ENCODE measurements around the gene CREB3. TPM values are rescaled to one million over a fixed set of nuclear protein-coding genes. Genes with fewer than 3 reads are reported as not detected.

CREB3 gene, protein sequence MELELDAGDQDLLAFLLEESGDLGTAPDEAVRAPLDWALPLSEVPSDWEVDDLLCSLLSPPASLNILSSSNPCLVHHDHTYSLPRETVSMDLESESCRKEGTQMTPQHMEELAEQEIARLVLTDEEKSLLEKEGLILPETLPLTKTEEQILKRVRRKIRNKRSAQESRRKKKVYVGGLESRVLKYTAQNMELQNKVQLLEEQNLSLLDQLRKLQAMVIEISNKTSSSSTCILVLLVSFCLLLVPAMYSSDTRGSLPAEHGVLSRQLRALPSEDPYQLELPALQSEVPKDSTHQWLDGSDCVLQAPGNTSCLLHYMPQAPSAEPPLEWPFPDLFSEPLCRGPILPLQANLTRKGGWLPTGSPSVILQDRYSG
- polyA plus RNA-seq, result 10 to 100 TPM; 10.5 to 13.6 TPM

DNA sequence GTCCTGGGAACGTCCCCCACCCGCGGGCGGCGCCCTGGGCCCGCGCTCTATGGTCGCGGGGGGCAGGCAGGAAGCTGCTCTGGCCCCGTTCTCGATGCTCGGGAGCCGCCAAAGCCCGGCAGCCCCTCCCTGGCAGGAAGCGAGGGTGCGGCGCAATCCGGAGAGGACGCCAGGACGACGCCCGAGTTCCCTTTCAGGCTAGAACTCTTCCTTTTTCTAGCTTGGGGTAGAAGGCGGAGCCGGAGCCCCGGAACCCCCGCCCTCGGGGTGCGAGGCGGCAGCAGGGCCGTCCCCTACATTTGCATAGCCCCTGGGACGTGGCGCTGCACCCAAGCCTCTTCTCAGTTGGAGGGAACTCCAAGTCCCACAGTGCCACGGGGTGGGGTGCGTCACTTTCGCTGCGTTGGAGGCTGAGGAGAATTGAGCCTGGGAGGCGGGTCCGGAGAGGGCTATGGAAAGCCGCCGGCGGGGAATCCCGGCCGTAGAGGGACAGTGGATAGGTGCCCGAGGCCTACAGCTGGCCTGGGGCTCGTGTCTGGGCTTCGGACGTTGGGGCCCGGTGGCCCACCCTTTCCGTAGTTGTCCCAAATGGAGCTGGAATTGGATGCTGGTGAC lies at the start of gene CREB3, which contains the start of gene TLN1:
Gene CREB3 (plus strand): TSS at position 482 of the 615 bp plus-strand sequence. CDS start 107 bp downstream, at position 589.
Gene TLN1 (minus strand): TSS at position 11 of the 615 bp plus-strand sequence. CDS start 6,501 bp downstream, outside the sequence.
- peak within 1 kb of the TSS; percentile 81 to 83 for H3K4me3 ChIP-seq (ENCODE audit: low read depth in 1 of 2, low read length in 2 of 2)
- WGBS, 2 donors, result 0% methylated on average over 49 of the region's 49 CpGs
- H3K4me1 ChIP-seq (ENCODE audit: control insufficient read depth in 2 of 2, insufficient read depth in 2 of 2, low read length in 1 of 2), result peaks cover 10 to 11% of the 10 kb centered on the region in 2 donors
- peak within 1 kb of the TSS; percentile 99 for H3K27ac ChIP-seq (ENCODE audit: low read depth in 2 of 2, low read length in 1 of 2)
- no peaks in the 10 kb centered on the region for H3K9me3 ChIP-seq (ENCODE audit: control insufficient read depth in 2 of 2, insufficient read depth in 1 of 2, low read depth in 1 of 2, low read length in 1 of 2)
- H3K36me3 ChIP-seq (ENCODE audit: control insufficient read depth in 2 of 2, insufficient read depth in 2 of 2, low read length in 1 of 2), result peaks cover 4 to 16% of the 10 kb centered on the region in 2 donors
- no peaks in the 10 kb centered on the region for H3K27me3 ChIP-seq (ENCODE audit: control insufficient read depth in 1 of 2, insufficient read depth in 2 of 2, low read length in 2 of 2)

DNA sequence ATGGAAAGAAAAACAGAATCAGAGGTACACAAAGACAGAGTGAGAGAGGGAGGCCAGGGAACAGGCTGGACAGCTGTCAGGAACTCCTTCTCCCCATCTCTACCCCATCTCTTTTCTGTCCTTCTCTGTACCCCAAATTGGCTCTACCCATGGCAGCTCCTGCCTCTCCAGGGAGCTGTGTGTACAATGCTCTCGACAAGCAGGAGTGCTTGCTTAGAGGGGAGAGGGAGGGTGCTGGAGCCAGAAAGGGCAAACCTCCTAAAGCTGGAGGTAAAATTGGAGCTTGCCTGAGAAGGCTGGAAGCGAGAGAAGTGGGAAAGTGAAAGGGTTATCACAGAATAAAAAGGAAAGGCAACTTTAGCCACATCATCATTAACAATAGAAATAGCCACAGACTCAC lies 49.1 kb upstream of the CREB3 start:
- WGBS, 2 donors, result 57 to 68% methylated on average over 2 of the region's 2 CpGs

DNA sequence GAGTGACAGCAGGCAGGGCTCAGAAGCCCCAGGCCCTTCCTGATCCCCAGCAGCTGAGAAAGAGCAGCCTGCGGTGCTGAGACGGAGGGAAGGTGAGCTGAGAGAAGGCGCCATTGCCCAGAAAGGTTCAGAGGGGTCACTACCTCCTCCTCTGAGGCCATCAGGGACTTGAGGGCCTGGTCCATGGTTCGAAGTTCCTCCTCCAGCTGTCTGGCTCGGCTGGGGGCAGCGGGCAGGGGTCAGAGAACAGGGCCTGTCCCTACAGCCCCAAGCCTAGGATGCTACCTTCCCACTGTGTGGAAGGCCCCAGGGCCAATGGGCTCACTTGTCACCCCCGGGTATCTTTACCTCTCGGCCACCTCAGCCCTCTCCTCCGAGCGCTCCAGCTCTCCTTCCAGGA lies 47.5 kb upstream of the CREB3 start:
- 87 to 90% methylated on average over 10 of the region's 10 CpGs for WGBS, 2 donors
- Histone ChIP-seq H3K4me3 (ENCODE audit: low read depth in 1 of 2, low read length in 2 of 2) (peak overlapping the region in 1 of 2 donors; percentile 3), H3K4me1 (ENCODE audit: control insufficient read depth in 2 of 2, insufficient read depth in 2 of 2, low read length in 1 of 2) (peaks cover 4 to 6% of the 10 kb centered on the region in 2 donors), H3K27me3 (ENCODE audit: control insufficient read depth in 1 of 2, insufficient read depth in 2 of 2, low read length in 2 of 2) (no peaks in the 10 kb centered on the region), H3K9me3 (ENCODE audit: control insufficient read depth in 2 of 2, insufficient read depth in 1 of 2, low read depth in 1 of 2, low read length in 1 of 2) (peaks cover 0 to 3% of the 10 kb centered on the region in 2 donors), H3K36me3 (ENCODE audit: control insufficient read depth in 2 of 2, insufficient read depth in 2 of 2, low read length in 1 of 2) (peaks cover 0 to 12% of the 10 kb centered on the region in 2 donors), H3K27ac (ENCODE audit: low read depth in 2 of 2, low read length in 1 of 2) (peak overlapping the region in 1 of 2 donors; percentile 59)

More for the DNA sequence above, 49.1 kb upstream of the CREB3 start:
- peaks cover 0 to 12% of the 10 kb centered on the region in 2 donors for H3K36me3 ChIP-seq (ENCODE audit: control insufficient read depth in 2 of 2, insufficient read depth in 2 of 2, low read length in 1 of 2)
- H3K4me3 ChIP-seq (ENCODE audit: low read depth in 1 of 2, low read length in 2 of 2), result no peak overlapping the region
- no peaks in the 10 kb centered on the region for H3K27me3 ChIP-seq (ENCODE audit: control insufficient read depth in 1 of 2, insufficient read depth in 2 of 2, low read length in 2 of 2)
- H3K4me1 ChIP-seq (ENCODE audit: control insufficient read depth in 2 of 2, insufficient read depth in 2 of 2, low read length in 1 of 2), result peaks cover 1 to 2% of the 10 kb centered on the region in 2 donors
- peaks cover 0 to 3% of the 10 kb centered on the region in 2 donors for H3K9me3 ChIP-seq (ENCODE audit: control insufficient read depth in 2 of 2, insufficient read depth in 1 of 2, low read depth in 1 of 2, low read length in 1 of 2)
- H3K27ac ChIP-seq (ENCODE audit: low read depth in 2 of 2, low read length in 1 of 2), result peak overlapping the region; percentile 5 to 61

DNA sequence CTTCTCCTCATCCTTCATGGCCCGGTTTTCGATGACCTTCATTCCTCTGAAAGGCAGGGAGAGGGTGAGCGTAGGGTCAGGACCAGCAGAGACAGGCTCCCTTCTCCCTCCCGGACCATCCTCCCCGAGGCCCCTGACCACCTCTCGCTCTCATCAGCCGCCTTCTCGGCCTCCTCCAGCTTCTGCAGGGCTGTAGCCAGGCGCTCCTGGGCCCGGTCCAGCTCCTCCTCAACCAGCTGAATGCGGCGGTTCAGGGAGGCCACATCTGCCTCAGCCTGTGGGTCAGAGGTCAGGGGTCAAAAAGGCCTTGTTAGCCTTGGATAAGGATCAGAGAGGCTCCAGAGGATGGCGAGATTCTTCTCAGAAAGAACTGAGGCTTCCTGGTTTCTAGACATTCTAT lies 47.0 kb upstream of the CREB3 start:
- H3K9me3 ChIP-seq (ENCODE audit: control insufficient read depth in 2 of 2, insufficient read depth in 1 of 2, low read depth in 1 of 2, low read length in 1 of 2), result peaks cover 0 to 3% of the 10 kb centered on the region in 2 donors
- 75 to 78% methylated on average over 13 of the region's 13 CpGs for WGBS, 2 donors
- peak overlapping the region in 1 of 2 donors; percentile 3 for H3K4me3 ChIP-seq (ENCODE audit: low read depth in 1 of 2, low read length in 2 of 2)
- H3K27ac ChIP-seq (ENCODE audit: low read depth in 2 of 2, low read length in 1 of 2), result no peak overlapping the region
- peaks cover 0 to 12% of the 10 kb centered on the region in 2 donors for H3K36me3 ChIP-seq (ENCODE audit: control insufficient read depth in 2 of 2, insufficient read depth in 2 of 2, low read length in 1 of 2)
- H3K27me3 ChIP-seq (ENCODE audit: control insufficient read depth in 1 of 2, insufficient read depth in 2 of 2, low read length in 2 of 2), result no peaks in the 10 kb centered on the region
- peaks cover 5 to 6% of the 10 kb centered on the region in 2 donors for H3K4me1 ChIP-seq (ENCODE audit: control insufficient read depth in 2 of 2, insufficient read depth in 2 of 2, low read length in 1 of 2)

DNA sequence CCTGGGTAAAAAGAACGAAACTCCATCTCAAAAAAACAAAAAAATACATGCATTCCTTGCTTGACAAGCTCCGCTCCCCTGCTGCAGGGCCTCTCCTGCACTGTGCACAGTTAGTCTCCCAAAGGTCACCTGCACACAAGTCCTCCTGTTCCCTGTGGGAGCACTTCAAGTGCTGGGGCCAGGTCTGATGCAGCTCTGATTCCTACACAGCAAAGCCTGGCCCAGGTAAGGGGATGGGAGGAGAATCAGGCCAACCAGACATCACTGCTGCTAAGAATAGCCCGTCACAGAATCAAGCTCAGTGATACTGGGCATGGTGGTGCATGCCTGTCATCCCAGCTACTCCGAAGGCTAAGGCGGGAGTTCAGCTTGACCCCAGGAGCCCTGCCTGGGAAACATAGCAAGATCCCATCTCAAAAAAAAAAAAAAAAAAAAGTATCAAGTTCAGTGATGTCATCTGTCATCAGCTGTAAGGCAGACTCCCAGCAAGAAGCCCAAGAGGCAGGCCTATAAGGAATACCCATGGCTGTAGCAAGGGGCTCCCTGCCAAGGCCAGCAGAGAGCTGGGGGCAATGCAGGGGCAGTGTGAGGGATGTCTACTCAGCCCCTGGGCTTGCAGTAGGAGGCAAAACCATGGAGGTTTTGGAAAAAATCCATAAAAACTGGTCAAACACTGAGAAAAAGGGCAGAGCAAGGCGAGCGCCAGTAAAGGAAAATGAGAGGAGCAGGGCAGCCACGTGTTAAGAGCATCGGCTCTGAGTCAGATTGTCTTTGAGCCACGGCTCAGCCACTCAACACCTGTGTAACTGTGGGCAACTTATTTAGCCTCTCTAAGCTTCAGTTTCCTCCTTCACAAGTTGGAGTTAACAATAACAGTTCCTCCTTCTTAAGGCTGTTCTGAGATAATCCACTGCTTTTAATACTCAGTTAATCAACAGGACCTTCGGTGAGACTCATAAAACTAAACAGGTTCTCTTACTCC lies 46.0 kb upstream of the CREB3 start:
- Histone ChIP-seq H3K27ac (ENCODE audit: low read depth in 2 of 2, low read length in 1 of 2) (peak overlapping the region in 1 of 2 donors; percentile 57), H3K9me3 (ENCODE audit: control insufficient read depth in 2 of 2, insufficient read depth in 1 of 2, low read depth in 1 of 2, low read length in 1 of 2) (peaks cover 0 to 3% of the 10 kb centered on the region in 2 donors), H3K36me3 (ENCODE audit: control insufficient read depth in 2 of 2, insufficient read depth in 2 of 2, low read length in 1 of 2) (peaks cover 0 to 12% of the 10 kb centered on the region in 2 donors), H3K4me1 (ENCODE audit: control insufficient read depth in 2 of 2, insufficient read depth in 2 of 2, low read length in 1 of 2) (peaks cover 5 to 6% of the 10 kb centered on the region in 2 donors), H3K4me3 (ENCODE audit: low read depth in 1 of 2, low read length in 2 of 2) (peak overlapping the region; percentile 3 to 57), H3K27me3 (ENCODE audit: control insufficient read depth in 1 of 2, insufficient read depth in 2 of 2, low read length in 2 of 2) (no peaks in the 10 kb centered on the region)
- 62 to 64% methylated on average over 11 of the region's 11 CpGs for WGBS, 2 donors

DNA sequence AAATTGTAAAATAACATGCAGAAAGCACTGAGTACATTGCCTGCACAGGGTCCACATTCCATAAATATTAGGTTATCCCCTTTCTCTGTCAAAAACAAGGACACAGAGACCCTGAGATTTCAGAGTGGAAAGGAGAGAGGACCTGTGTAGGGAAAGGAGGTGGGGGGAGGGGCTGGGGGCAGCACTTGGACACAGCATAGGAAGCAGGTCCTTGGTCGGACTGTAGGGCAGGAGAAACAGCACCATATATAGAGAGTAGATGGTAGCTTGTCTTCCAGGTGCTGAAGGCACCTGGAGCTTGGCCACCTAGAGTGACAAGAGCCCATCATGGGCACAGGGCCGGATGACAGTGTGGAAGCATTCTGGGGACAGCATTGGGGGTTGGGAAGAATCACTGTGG lies 45.2 kb upstream of the CREB3 start:
- Histone ChIP-seq H3K27me3 (ENCODE audit: control insufficient read depth in 1 of 2, insufficient read depth in 2 of 2, low read length in 2 of 2) (no peaks in the 10 kb centered on the region), H3K36me3 (ENCODE audit: control insufficient read depth in 2 of 2, insufficient read depth in 2 of 2, low read length in 1 of 2) (peaks cover 0 to 12% of the 10 kb centered on the region in 2 donors), H3K27ac (ENCODE audit: low read depth in 2 of 2, low read length in 1 of 2) (peak overlapping the region in 1 of 2 donors; percentile 34), H3K4me3 (ENCODE audit: low read depth in 1 of 2, low read length in 2 of 2) (peak overlapping the region; percentile 31 to 57), H3K9me3 (ENCODE audit: control insufficient read depth in 2 of 2, insufficient read depth in 1 of 2, low read depth in 1 of 2, low read length in 1 of 2) (no peaks in the 10 kb centered on the region), H3K4me1 (ENCODE audit: control insufficient read depth in 2 of 2, insufficient read depth in 2 of 2, low read length in 1 of 2) (peaks cover 5 to 6% of the 10 kb centered on the region in 2 donors)
- WGBS, 2 donors, result 64 to 78% methylated on average over 2 of the region's 2 CpGs

DNA sequence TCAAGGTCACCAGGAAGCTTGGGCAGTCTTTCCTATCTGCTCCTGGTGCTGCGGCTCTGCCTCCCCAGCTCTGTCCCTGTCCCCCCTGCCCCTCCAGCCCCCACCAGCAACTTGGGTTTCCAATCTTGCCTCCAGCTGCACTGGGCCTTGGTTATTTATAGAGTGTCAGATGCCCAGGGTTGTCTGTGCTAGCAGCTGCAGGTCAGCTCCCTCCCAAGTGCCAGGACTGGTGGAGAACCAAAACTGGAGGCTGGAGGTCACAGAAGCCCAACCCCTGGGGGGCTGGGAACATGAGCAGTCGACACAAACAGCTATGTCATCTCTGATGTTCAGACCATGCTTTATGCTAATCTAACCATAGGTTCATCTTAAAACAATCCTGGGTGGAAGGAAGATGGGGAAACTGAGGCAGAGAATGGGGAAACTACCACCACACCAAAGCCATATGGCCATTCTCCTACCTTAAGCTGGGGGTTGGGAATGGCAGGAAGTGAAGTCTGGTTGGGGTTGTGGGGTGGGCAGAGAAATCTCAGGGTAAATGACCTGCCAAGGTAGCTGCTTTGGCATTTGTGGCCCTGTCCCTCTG lies 44.4 kb upstream of the CREB3 start:
- 70 to 76% methylated on average over 2 of the region's 2 CpGs for WGBS, 2 donors
- Histone ChIP-seq H3K9me3 (ENCODE audit: control insufficient read depth in 2 of 2, insufficient read depth in 1 of 2, low read depth in 1 of 2, low read length in 1 of 2) (no peaks in the 10 kb centered on the region), H3K27ac (ENCODE audit: low read depth in 2 of 2, low read length in 1 of 2) (peak overlapping the region; percentile 37 to 83), H3K27me3 (ENCODE audit: control insufficient read depth in 1 of 2, insufficient read depth in 2 of 2, low read length in 2 of 2) (no peaks in the 10 kb centered on the region), H3K4me3 (ENCODE audit: low read depth in 1 of 2, low read length in 2 of 2) (peak overlapping the region; percentile 31 to 57), H3K36me3 (ENCODE audit: control insufficient read depth in 2 of 2, insufficient read depth in 2 of 2, low read length in 1 of 2) (peaks cover 0 to 12% of the 10 kb centered on the region in 2 donors), H3K4me1 (ENCODE audit: control insufficient read depth in 2 of 2, insufficient read depth in 2 of 2, low read length in 1 of 2) (peaks cover 2 to 6% of the 10 kb centered on the region in 2 donors)

DNA sequence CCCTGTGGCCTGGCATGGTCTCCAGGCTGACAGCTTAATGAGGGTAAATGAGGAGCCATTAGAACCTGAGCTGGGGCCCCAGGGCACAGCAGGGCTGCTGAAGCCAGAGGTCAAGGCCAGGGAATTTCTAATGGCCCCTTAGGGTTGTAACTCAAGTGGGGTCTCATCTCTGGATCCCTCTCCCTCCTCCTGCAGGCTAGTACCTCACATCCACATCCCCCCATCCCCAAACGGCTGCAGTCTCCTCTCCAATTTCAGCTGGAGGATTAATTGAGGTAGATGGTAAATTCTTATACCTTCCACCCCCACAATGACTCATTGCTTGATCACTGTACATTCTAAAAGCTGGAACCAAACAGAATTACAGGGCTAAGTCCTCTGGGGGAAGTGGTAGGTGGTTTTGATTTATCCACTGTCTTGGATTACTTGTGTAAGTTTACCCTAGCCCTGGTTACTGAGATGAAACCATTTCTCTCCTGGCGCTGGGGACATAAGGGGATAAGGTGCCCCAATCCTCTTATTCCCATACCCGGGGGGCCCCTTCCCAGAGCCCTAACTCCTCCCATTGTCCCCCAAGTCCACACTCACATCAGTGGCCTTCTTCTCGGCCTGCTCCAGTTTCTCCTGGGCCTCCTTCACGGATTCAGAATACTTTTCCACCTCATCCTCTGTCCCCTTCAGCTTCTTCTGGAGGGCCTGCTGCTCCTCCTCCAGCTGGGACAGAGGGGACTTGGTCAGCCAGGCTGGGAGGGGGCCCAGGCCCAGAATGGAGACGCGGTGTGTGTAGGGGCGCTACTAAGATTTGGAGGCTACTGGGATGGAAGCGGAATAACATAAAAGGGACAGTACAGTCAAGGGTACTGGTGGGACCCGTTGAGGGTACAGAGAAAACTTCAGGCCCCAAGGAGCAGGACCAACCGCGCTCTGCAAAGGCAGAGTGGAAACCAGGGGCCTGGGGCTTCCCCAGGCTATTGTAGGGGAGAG lies 43.6 kb upstream of the CREB3 start:
- WGBS, 2 donors, result 55 to 58% methylated on average over 12 of the region's 12 CpGs
- peak overlapping the region; percentile 57 to 60 for H3K4me3 ChIP-seq (ENCODE audit: low read depth in 1 of 2, low read length in 2 of 2)
- no peaks in the 10 kb centered on the region for H3K9me3 ChIP-seq (ENCODE audit: control insufficient read depth in 2 of 2, insufficient read depth in 1 of 2, low read depth in 1 of 2, low read length in 1 of 2)
- peaks cover 2 to 6% of the 10 kb centered on the region in 2 donors for H3K4me1 ChIP-seq (ENCODE audit: control insufficient read depth in 2 of 2, insufficient read depth in 2 of 2, low read length in 1 of 2)
- no peaks in the 10 kb centered on the region for H3K27me3 ChIP-seq (ENCODE audit: control insufficient read depth in 1 of 2, insufficient read depth in 2 of 2, low read length in 2 of 2)
- H3K27ac ChIP-seq (ENCODE audit: low read depth in 2 of 2, low read length in 1 of 2), result peak overlapping the region; percentile 37 to 83
- peaks cover 0 to 12% of the 10 kb centered on the region in 2 donors for H3K36me3 ChIP-seq (ENCODE audit: control insufficient read depth in 2 of 2, insufficient read depth in 2 of 2, low read length in 1 of 2)
